ENCODE measurements around the gene ADAM23. TPM values are rescaled to one million over a fixed set of nuclear protein-coding genes. Genes with fewer than 3 reads are reported as not detected.

Gene ADAM23
- polyA plus RNA-seq, 3 donors from 2014 or later: not detected

DNA sequence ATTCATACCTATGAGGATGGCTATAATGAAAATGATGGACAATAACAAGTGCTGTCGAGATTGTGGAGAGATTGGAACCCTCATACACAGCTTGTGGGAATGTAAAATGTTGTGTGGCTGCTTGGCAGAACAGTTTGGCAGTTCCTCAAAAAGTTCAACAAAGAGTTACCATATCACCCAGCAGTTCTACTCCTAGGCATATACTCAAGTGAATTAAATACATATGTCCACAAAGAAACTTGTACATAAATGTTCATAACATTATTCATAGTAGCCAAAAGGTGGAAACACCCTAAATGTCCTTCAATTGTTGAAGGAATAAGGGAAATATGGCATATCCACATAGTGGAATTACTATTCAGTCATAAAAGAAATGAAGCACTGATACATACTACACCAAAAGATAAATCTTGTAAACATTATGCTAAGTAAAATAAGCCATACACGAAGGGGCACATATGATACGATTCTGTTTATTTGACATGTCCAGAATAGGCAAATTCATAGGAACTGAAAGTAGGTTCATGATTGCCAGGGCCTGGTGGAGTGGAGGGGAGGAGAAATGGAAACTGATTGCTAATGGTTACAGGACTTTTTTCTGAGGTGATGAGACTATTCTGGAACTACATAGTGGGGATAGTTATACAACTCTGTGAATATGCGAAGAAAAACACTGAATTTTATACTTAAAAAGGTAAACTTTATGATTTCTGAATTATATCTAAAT is 92.1 kb downstream of the ADAM23 start:
- Mint-ChIP-seq H3K27me3 (ENCODE audit: low read depth in 3 of 3) (peaks cover 0 to 3% (median 1%) of the 10 kb centered on the region in 3 donors), H3K4me3 (no peak overlapping the region), H3K9me3 (peaks cover 0 to 3% (median 0%) of the 10 kb centered on the region in 6 donors), H3K4me1 (no peaks in the 10 kb centered on the region), H3K27ac (no peak overlapping the region), H3K36me3 (no peaks in the 10 kb centered on the region)
- no peak for DNase-seq

DNA sequence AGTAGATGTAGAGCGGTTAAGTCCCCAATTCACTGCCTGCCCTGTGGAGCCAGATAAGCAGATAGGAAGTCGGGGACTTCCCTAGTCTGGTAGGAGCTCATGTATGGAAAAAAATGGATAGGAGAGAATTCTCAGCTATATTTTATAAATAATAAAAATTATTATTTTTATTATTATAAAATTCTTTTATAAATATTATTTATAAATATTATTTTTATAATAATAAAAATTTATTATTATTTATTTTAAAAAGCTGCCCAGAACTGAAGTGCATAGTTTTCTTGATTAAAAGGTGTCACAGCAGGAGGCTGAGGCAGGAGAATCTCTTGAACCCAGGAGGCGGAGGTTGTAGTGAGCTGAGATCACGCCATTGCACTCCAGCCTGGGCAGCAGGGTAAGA is 97.4 kb downstream of the ADAM23 start:
- H3K36me3 Mint-ChIP-seq: no peaks in the 10 kb centered on the region
- H3K4me3 Mint-ChIP-seq: no peak overlapping the region
- H3K9me3 Mint-ChIP-seq: peaks cover 0 to 3% (median 0%) of the 10 kb centered on the region in 6 donors
- peaks cover 0 to 4% (median 3%) of the 10 kb centered on the region in 3 donors for H3K27me3 Mint-ChIP-seq (ENCODE audit: low read depth in 3 of 3)
- no peak overlapping the region for H3K27ac Mint-ChIP-seq
- no peak for DNase-seq
- H3K4me1 Mint-ChIP-seq: peaks cover 0 to 4% of the 10 kb centered on the region in 2 donors

DNA sequence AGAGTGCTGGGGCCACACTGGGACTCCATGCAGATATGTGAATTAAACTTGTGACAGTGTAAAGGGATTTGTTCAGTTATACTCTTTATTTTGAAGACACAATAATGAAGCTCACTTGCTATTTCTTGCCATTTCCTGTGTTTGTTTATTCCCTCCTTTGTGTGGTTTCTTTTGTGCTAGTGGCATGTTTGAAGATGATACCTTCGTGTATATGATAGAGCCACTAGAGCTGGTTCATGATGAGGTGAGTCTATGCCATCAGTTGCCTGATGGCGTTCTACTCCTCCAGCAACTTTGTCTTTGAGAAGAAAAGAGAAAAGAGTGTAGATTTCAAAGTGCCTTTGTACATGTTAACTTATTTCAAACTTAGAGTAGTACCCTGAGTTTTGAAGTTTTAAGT is 99.7 kb downstream of the ADAM23 start:
- H3K4me3 Mint-ChIP-seq: no peak overlapping the region
- no peak overlapping the region for H3K27ac Mint-ChIP-seq
- peaks cover 0 to 4% (median 0%) of the 10 kb centered on the region in 3 donors for H3K27me3 Mint-ChIP-seq (ENCODE audit: low read depth in 3 of 3)
- no peak for DNase-seq
- peaks cover 0 to 4% of the 10 kb centered on the region in 2 donors for H3K4me1 Mint-ChIP-seq
- peaks cover 0 to 3% (median 0%) of the 10 kb centered on the region in 6 donors for H3K9me3 Mint-ChIP-seq
- H3K36me3 Mint-ChIP-seq: no peaks in the 10 kb centered on the region

DNA sequence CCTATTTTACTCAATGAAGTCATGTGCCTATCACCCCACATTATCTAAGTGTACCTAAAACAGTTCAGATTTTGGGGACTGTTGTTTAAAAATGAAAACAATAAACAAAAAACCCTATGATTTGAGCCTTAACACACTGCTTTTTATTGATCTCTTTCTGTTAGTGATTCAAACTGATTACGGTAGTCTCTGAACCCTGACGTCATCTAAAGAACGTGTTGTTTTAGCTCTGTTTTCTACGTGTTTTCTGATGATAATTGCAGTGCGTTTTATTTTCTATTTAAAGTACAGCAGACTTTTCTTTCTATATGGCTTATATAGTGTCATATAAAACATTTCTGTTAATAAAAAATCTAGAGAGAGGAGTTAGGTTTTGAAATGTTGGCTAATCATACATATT is 105.1 kb downstream of the ADAM23 start:
- Mint-ChIP-seq H3K9me3 (no peaks in the 10 kb centered on the region), H3K27me3 (ENCODE audit: low read depth in 3 of 3) (peaks cover 0 to 2% (median 0%) of the 10 kb centered on the region in 3 donors), H3K27ac (no peak overlapping the region), H3K4me1 (no peaks in the 10 kb centered on the region), H3K36me3 (no peaks in the 10 kb centered on the region), H3K4me3 (no peak overlapping the region)
- DNase-seq: no peak

DNA sequence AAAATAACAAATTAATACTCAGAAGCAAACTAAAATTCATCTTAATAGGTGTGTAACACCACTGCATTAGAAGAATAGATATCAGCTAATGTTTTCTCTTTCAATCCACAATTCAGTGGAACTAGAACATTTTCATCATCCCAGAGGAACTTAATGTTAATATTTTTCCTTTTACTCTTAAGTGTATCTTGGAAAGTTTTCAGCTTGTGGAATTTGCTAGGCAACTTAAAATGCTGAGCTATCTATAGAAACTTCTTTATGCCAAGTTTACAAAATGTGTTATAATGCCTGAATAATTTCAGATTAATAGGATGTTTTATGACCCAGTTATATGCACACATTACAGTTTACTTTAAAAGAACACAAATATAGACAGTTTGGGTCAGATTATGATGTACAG is 112.4 kb downstream of the ADAM23 start:
- no peaks in the 10 kb centered on the region for H3K4me1 Mint-ChIP-seq
- no peaks in the 10 kb centered on the region for H3K27me3 Mint-ChIP-seq (ENCODE audit: low read depth in 3 of 3)
- H3K27ac Mint-ChIP-seq: no peak overlapping the region
- DNase-seq: no peak
- no peaks in the 10 kb centered on the region for H3K9me3 Mint-ChIP-seq
- H3K36me3 Mint-ChIP-seq: no peaks in the 10 kb centered on the region
- H3K4me3 Mint-ChIP-seq: no peak overlapping the region

DNA sequence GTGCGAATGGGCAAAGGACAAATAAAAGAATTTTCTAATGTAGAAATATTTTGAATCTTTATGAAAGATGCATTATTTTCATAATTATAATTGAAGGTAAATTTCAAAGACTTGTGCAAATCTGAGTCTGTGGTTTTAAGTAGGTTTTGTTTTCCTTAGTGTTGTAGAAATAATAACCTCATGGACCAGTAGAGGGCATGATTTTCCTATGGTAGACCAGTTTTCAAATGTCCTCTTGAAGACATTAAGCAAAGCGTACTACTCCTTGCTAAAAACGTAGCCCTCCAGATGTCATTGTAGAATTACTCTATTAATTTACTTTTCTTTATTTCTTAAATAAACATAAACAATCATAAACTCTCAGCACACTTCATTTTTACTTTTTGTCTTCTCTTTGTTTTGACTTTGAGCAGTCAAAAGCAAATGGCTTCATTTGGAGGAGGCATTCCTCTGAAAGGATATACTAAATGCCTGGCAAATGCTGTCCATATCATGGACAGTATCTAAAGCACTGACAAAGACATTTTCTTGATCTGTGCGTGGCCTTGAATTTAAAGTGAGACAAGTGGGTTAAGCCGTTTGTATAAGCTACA is 113.1 kb downstream of the ADAM23 start:
- Mint-ChIP-seq H3K27ac (no peak overlapping the region), H3K27me3 (ENCODE audit: low read depth in 3 of 3) (peaks cover 0 to 2% (median 0%) of the 10 kb centered on the region in 3 donors), H3K36me3 (no peaks in the 10 kb centered on the region), H3K4me1 (no peaks in the 10 kb centered on the region), H3K9me3 (no peaks in the 10 kb centered on the region), H3K4me3 (no peak overlapping the region)
- DNase-seq: no peak

DNA sequence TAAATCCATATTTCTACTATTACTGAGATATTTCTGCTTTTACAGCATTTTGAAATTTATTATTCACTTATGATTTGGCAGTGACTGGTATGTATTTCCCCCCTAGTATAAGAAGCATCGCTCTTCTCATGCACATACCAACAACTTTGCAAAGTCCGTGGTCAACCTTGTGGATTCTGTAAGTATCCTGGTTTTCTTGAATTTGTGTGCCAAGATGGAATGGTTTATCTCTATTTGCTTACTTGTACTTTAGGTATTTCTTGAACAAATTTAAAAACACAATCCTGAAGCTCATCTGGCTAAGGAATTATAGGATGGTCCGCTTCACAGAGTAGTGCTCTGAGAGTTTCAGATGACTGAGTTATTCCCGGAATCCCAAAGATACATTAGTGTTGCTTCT is 114.0 kb downstream of the ADAM23 start:
- DNase-seq: no peak
- Mint-ChIP-seq H3K9me3 (no peaks in the 10 kb centered on the region), H3K4me1 (no peaks in the 10 kb centered on the region), H3K27ac (no peak overlapping the region), H3K4me3 (no peak overlapping the region), H3K27me3 (ENCODE audit: low read depth in 3 of 3) (peaks cover 0 to 3% (median 0%) of the 10 kb centered on the region in 3 donors), H3K36me3 (no peaks in the 10 kb centered on the region)

DNA sequence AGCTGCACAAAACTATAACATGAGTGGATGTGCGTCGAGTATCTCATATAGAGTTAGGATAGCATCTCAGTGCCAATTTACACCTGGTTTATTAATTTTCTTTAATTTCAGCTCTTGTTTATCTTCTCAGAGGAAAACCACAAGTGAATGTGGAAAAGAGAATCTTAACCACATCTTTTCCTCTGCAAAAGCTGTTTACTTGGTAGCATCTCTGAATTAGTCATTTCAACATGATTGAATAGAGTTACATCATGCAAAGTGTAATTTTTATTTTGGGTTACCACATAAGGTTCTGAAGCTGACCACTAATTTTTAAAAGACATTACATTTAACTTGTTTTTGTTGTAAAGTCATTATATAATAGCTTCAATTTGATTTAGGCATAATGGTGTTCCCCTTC is 115.2 kb downstream of the ADAM23 start:
- H3K27me3 Mint-ChIP-seq (ENCODE audit: low read depth in 3 of 3): peaks cover 0 to 3% (median 3%) of the 10 kb centered on the region in 3 donors
- H3K27ac Mint-ChIP-seq: no peak overlapping the region
- H3K36me3 Mint-ChIP-seq: no peaks in the 10 kb centered on the region
- no peak for DNase-seq
- H3K4me3 Mint-ChIP-seq: no peak overlapping the region
- H3K9me3 Mint-ChIP-seq: no peaks in the 10 kb centered on the region
- no peaks in the 10 kb centered on the region for H3K4me1 Mint-ChIP-seq

DNA sequence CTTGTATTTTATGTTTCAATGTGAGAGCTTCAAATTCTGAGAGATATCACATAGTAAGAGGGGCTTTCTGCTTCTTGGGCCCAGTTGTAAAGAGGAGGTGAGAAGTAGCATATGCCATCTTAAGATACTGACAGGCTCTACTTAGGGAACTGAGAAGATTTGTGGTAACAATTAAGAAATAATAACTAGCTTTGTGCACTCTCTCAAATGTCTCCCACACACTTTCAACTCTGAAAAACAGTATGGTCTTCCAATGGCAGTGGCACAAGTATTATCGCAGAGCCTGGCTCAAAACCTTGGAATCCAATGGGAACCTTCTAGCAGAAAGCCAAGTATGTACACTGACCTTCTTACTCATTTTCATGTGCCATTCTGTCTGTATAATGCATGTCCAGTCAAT is 118.6 kb downstream of the ADAM23 start:
- no peak for DNase-seq
- H3K4me1 Mint-ChIP-seq: no peaks in the 10 kb centered on the region
- H3K27me3 Mint-ChIP-seq (ENCODE audit: low read depth in 3 of 3): peaks cover 0 to 7% (median 3%) of the 10 kb centered on the region in 3 donors
- no peaks in the 10 kb centered on the region for H3K9me3 Mint-ChIP-seq
- no peak overlapping the region for H3K4me3 Mint-ChIP-seq
- H3K36me3 Mint-ChIP-seq: no peaks in the 10 kb centered on the region
- H3K27ac Mint-ChIP-seq: no peak overlapping the region

DNA sequence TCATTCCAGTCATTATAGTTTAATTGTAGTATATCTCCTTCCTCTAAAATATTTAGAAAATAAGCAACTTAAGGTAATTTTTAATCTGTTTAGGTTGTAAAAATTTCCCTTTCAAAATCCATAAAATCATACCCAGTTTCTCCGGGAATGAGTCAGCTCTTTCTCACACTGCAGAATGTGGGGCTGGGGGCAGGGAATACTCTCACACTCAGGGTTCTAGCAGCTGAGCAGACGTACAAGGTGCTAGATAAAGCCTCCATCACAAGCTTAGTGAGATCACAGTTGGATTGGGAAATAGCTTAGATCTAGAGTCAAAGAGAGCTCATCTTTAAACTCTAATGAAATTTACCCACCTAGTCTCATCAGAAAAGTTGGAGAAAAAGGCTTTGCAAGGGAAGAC is 119.0 kb downstream of the ADAM23 start:
- Mint-ChIP-seq H3K36me3 (no peaks in the 10 kb centered on the region), H3K27me3 (ENCODE audit: low read depth in 3 of 3) (peaks cover 0 to 7% (median 3%) of the 10 kb centered on the region in 3 donors), H3K4me1 (no peaks in the 10 kb centered on the region), H3K9me3 (no peaks in the 10 kb centered on the region), H3K27ac (no peak overlapping the region), H3K4me3 (no peak overlapping the region)
- no peak for DNase-seq

DNA sequence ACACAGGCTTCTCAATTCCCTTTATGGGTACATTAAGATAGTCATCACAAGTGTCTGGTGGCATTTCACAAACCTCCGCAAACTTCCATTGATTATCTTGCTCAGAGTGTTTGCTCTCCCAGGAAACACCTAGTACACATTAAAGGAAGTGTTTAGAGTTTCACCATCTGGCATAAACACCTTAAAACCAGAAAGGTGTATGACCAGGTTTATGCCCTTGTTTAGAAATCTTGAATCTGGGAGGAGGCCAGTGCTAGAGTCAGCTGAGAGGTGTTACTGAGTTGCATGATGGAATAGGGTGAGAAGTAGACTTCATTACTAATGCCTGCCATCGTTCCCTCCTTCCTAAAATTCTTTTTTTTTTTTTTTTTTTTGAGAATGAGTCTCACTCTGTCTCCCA is 120.0 kb downstream of the ADAM23 start:
- no peak overlapping the region for H3K27ac Mint-ChIP-seq
- H3K4me1 Mint-ChIP-seq: no peaks in the 10 kb centered on the region
- DNase-seq: no peak
- no peak overlapping the region for H3K4me3 Mint-ChIP-seq
- peaks cover 0 to 7% (median 5%) of the 10 kb centered on the region in 3 donors for H3K27me3 Mint-ChIP-seq (ENCODE audit: low read depth in 3 of 3)
- H3K9me3 Mint-ChIP-seq: no peaks in the 10 kb centered on the region
- H3K36me3 Mint-ChIP-seq: no peaks in the 10 kb centered on the region

DNA sequence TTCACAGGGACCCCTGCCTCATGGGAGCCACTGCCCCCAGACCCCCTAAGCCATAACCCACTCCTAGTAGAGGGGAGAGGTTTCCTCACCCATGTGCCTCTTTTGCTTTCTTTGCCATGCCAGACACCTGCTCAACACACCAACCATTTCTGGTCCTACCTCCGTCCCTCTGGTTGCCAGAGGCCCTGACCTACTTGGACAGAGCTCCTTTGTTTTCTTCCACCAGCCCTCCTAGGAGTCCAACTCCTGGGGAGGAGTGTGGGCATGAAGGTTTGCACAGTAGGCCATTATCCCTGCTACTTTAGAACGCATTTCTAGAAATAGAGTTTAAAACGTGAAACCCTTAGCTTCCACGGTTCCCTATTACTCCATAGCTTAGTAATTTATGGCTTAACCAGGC is 122.3 kb downstream of the ADAM23 start:
- Mint-ChIP-seq H3K9me3 (no peaks in the 10 kb centered on the region), H3K27ac (no peak overlapping the region), H3K4me3 (no peak overlapping the region), H3K36me3 (no peaks in the 10 kb centered on the region), H3K27me3 (ENCODE audit: low read depth in 3 of 3) (peaks cover 0 to 7% (median 5%) of the 10 kb centered on the region in 3 donors), H3K4me1 (no peaks in the 10 kb centered on the region)
- no peak for DNase-seq

DNA sequence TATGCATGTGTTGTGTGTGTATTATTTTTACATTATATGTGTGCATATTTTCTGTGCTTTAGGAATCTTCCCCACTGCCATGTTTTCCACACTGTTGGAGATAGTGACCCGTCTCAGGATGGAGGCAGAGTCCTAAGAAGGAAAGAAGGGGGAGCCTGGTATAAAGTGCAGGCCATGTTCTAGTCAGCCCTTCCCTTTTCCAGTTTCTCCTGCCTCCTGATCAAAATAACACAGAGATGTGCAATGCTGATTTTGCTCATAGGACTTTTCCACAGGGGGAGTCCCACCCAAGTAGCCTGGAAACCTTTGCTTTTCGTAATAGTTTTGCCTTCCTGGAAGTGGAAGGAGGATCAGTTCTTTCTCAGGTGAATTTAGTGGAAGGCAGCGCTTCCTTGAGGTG is 126.1 kb downstream of the ADAM23 start:
- Mint-ChIP-seq H3K4me1 (no peaks in the 10 kb centered on the region), H3K36me3 (no peaks in the 10 kb centered on the region), H3K4me3 (no peak overlapping the region), H3K27ac (no peak overlapping the region), H3K27me3 (ENCODE audit: low read depth in 3 of 3) (peaks cover 0 to 4% (median 3%) of the 10 kb centered on the region in 3 donors), H3K9me3 (no peaks in the 10 kb centered on the region)
- DNase-seq: no peak

DNA sequence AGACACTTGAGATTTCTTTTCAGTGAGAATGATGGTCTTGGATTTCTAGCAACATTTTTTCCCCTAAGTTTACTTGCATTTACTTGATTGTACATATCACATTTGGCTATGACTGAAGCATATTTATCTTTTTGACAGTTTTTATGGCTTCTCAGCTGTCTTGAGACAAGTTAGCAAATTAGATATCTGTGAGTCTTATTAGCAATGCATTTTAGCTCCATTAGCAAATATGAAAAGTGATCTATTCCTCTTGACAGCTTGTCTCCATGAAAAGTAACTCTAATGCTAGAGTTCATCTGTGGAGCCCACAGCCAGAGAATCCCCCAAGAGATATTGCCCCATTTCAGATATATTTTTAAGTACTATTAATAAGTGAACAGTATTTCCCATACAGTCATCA is 126.9 kb downstream of the ADAM23 start:
- no peaks in the 10 kb centered on the region for H3K36me3 Mint-ChIP-seq
- no peak overlapping the region for H3K27ac Mint-ChIP-seq
- DNase-seq: no peak
- H3K9me3 Mint-ChIP-seq: no peaks in the 10 kb centered on the region
- H3K27me3 Mint-ChIP-seq (ENCODE audit: low read depth in 3 of 3): peaks cover 0 to 5% (median 3%) of the 10 kb centered on the region in 3 donors
- H3K4me3 Mint-ChIP-seq: no peak overlapping the region
- H3K4me1 Mint-ChIP-seq: no peaks in the 10 kb centered on the region

DNA sequence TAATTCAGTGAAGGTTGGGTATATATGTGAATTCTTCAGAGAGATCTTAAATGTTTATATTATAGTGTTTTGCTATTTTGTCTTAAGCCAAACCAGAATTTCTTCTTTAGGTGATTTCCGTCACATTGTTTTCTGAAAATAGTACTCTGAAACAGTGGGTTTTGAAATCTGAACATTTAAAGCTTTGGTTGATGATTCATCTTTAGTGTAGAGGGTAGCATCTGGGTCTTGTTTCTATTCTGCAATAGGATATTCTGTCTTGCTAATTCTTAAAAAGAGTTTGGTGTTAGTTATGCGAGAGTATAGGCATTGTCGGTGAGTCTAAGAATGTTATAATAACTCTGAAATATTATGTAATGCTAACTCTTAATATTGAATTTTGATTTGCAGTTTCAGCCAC is 129.4 kb downstream of the ADAM23 start:
- Mint-ChIP-seq H3K36me3 (no peaks in the 10 kb centered on the region), H3K4me1 (no peaks in the 10 kb centered on the region), H3K4me3 (no peak overlapping the region), H3K27me3 (ENCODE audit: low read depth in 3 of 3) (peaks cover 0 to 3% (median 1%) of the 10 kb centered on the region in 3 donors), H3K27ac (no peak overlapping the region), H3K9me3 (no peaks in the 10 kb centered on the region)
- no peak for DNase-seq
